IPS-NIHi11 (cell line): Measurements from ENCODE around the gene CSNK1D.
A peak's percentile ranks its signal among the peaks of the same experiment; 100 is the strongest.

Source experiments
- DNase-seq: peaks from one replicate; pipeline ENCODE4 v3.0.0; 2012; ENCODE audit warnings: mixed read lengths, low spot score

CSNK1D gene

GRCh38 chr17:82273327-82274133 is at the start of gene CSNK1D:
Gene CSNK1D (minus strand): TSS chr17:82273700. CDS start chr17:82273381, 319 bp downstream.
- peak; percentile 99 for DNase-seq

DNA sequence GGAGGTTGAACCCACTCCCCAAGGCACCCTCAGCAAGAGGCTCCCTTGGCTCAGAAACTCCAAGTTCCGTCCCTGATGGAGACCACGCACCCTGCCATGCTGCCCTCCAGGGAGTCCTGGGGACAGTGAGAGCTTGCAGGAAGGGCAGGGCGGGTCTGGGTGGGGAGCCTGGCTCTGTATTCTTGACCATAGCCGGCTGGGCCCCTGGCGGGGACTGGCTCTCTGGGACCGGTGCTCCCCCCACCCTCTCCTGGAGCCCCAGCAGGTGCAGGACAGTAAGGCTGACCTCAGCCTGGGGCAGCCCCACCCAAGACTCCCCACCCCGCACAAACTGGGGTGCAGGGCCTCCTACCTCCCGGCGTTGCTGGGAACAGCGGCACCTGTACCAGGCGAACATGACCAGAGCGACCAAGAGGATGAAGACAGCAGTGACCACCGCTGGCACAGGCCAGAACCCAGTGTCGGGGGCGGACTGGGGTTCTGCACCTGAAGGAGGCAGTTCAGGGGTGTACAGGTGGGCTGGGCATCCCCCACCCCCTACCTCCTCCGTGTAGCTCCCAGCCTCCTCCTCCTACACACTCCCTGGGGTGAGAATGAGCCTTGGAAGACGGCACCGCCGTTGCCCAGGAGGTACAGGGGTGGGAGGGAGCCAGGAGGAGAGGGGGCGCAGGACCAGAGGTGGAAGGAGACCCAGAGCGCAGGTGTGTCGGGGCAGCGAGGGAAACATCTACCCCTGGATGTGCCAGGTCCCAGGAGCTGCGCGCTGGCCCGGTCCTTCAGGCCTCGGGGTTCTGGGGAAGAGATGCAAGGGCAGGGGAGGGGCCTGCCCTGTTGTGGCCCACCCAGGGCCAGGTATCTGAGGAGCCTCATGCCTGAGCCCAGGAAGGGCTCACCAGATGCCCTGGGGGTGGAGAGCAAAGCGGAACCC is 49.3 kb upstream of the CSNK1D start:
- no peak for DNase-seq

- no peak for DNase-seq
These were observed 48.5 kb upstream of the CSNK1D start for GRCh38 chr17:82321947-82322466.

GRCh38 chr17:82320956-82321927 is 47.7 kb upstream of the CSNK1D start:
- DNase-seq = peak; percentile 91

GRCh38 chr17:82320140-82320840 is 46.8 kb upstream of the CSNK1D start:
- no peak for DNase-seq

DNA sequence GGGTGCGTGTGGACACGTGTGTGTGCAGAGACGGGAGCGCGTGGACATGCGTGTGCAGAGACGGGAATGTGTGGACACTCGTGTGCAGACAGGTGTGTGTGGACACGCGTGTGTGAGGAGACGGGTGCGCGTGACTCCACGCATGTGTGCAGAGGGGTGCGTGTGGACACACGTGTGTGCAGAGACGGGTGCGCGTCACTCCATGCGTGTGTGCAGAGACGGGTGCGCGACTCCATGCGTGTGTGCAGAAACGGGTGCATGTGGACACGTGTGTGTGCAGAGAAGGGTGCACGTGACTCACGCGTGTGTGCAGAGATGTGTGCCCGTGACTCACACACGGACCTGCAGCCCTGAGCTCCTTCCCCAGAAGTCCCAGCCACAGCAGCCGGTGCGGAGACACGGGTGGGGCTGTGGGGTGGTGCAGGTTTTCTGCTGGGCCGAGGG is 46.1 kb upstream of the CSNK1D start:
- no peak for DNase-seq

- no peak for DNase-seq
These were observed 45.5 kb upstream of the CSNK1D start for GRCh38 chr17:82318772-82319606.

DNA sequence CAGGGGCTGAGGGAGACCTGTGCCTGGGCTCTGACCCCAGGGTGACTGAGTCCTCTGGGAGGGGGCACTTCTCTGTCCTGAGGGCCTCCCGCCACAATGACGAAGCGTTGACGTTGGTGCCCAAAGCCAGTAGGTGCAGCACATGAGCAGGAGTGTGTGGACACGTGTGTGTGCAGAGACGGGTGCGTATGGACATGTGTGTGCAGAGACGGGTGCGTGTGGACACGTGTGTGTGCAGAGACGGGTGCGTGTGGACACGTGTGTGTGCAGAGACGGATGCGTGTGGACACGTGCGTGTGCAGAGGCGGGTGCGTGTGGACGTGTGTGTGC is 44.6 kb upstream of the CSNK1D start:
- no peak for DNase-seq

DNA sequence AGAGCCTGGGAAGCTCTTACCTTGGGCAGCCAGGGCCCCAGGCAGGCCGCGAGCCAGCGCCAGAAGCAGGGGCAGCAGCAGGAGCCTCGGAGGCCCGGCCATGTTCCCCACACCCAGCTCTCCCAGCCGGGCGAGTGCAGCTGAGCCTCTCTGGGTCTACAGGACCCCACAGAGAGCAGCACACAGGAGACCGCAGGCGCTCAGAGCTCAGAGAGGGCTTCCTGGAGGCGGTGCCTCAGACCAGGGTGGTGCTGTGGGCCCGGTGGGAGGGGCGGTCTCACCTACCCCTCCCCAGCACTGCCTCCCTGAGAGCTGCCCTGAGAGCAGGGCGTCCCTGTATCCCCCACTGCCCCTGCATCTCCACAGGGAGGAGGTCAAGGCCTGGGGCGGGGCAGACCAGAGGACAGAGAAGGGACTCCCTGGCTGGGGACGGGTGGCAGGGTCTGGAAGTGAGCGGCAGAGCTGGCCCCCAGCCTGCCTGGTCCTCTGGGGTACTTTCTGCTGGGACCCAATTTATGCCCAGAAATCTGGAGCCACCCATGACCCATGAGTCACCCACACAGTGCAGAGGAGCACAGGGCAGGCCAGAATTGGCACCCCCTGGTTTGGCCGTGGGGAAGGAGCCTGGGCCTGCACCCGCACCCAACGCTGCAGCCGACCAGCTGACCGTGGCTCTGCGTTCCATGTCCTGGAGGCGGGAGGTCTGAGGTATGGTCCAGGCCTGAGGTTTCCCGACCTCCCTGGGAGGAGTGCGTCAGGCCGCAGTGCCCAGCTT is 44.1 kb upstream of the CSNK1D start, which contains the start of gene CD7:
Gene CD7 (minus strand): TSS at position 215 of the 775 bp plus-strand sequence. CDS start 113 bp downstream, at position 102.
- DNase-seq = no peak

DNA sequence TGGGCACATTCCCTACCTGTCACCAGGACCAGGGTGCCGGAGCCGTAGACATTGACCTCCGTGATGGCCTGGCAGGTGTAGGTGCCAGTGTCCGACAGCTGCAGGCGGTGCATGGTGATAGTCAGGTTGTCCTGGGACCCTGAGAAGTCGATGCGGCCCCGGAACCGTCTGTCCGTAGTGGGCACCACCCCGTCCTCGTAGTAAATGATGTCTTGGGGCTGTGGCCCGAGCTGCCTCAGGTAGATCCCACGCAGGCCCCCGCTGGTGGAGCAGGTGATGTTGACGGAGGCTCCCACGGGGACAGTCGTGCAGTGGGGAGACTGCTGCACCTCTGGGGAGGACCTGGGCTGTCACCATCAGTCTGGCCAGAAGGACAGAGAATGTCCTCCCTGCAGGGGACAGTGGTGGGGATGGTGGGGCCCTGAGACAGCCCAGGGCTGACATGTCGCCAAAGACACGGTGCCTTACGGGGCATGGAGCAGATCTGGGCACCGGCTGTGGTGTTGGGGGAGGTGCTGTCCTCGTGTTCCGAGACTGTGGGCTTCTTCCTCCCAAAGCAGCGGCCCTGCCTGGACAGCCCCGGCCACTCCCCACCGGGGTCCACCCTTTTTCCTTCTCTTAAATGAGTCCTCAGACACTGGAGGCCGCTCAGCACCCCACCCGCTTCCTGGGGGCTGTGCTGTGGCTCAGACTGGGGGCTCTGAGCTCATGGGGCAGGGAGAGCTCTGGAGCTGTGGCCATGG is 43.3 kb upstream of the CSNK1D start:
- no peak for DNase-seq

- peak; percentile 77 for DNase-seq
These were observed 42.3 kb upstream of the CSNK1D start for GRCh38 chr17:82315703-82316358.

DNA sequence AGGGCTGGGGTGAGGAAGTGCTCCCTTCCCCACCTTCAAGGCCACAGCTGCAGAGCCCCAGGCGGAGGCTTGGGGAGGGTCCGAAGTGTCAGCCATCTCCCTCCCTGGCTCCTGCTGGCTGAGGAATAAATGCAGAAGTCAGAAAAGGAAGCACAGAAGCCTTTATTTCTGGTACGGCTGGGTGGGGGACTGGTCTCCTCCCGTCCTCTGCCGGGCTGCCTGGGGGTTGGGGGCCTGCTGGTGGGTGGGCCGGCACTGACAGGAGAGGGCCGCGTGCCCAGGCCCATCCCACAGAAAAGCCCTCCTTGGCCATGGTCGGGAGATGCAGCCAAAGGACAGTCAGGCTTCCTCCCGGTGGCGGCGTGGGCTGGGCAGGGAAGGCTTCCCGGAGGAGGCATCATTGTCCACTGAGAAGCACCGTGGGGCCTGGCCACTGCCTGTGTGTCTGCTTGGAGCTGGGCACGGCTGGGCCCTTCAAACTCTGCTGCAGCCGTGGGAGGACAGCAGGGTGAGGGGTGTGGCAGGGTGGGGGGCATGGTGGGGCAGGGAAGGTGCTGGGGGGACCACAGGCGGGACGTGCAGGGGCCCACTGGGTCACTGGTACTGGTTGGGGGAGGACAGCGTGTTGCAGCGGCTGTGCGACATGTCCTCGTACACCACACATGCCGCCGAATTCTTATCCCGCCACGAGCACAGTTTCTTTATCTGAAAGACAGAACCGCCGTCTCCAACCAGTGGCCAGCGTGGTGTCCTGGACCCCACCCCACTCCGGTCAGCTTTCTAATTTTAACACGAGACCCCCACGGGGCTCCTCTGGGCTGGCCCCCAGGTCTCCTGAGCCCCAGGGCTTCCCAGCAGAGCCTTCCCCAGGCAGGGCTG is 41.5 kb upstream of the CSNK1D start:
- DNase-seq = no peak

- DNase-seq = no peak
These were observed 40.7 kb upstream of the CSNK1D start for GRCh38 chr17:82314012-82314726.

- DNase-seq = no peak
These were observed 39.9 kb upstream of the CSNK1D start for GRCh38 chr17:82313195-82314011.

- no peak for DNase-seq
These were observed 38.5 kb upstream of the CSNK1D start for GRCh38 chr17:82311971-82312370.
